HPDE6-E6E7 (cell line): ENCODE data around the gene KIF25.

ENCODE experiments used
- DNase-seq: peaks from one replicate; pipeline ENCODE4 v3.0.0; 2011; ENCODE audit warnings: missing footprints; ENCODE audit errors: extremely low spot score

The KIF25 gene

GRCh38 chr6:168050881-168051586 is 53.6 kb downstream of the KIF25 start:
- DNase-seq: no peak

DNA sequence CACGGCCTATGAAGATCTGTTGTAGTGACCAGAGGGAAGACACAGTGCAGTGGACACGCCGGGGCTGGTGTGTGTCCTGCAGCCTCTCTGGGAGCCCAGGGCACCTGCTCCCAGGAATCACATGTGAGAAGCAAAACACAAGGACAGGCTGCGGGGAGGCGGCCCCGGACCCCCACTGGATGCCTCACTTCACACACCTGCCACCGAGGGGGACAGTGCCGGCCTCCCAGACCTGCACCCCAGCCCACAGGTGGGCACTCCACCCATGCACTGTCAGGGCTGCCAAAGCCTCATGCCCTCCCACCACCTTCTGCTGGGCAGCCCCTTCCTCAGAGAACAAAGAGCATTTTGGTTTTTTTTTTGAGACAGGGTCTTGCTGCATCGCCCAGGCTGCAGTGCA is 54.2 kb downstream of the KIF25 start:
- no peak for DNase-seq

GRCh38 chr6:168052291-168052891 is 54.9 kb downstream of the KIF25 start:
- DNase-seq: no peak

GRCh38 chr6:168053086-168053956 is 55.9 kb downstream of the KIF25 start:
- no peak for DNase-seq

DNA sequence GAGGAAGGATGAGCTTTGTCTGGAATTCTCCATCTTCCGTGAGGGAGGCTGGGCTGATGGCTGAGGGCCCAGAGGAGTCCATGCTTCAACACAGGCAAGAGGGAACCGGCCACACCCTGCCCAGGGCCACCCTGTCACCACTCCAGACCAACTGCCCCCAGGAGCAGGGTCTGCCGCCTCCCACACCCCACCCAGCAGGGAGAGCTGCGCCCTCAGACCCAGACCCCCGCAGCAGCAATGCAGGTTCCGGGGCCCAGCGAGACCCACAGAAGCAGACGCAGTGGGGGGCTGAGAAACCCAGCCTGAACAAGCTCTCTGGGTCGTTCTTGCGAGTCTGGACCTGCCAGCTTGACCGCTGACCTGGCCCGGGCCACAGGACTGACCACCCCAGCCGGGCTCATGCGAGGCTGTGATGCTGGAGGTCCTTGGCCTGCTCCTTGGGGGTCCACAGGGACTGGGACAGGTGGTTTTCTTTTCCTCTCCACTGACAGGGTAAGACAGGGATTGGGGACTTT is 56.5 kb downstream of the KIF25 start:
- no peak for DNase-seq

DNA sequence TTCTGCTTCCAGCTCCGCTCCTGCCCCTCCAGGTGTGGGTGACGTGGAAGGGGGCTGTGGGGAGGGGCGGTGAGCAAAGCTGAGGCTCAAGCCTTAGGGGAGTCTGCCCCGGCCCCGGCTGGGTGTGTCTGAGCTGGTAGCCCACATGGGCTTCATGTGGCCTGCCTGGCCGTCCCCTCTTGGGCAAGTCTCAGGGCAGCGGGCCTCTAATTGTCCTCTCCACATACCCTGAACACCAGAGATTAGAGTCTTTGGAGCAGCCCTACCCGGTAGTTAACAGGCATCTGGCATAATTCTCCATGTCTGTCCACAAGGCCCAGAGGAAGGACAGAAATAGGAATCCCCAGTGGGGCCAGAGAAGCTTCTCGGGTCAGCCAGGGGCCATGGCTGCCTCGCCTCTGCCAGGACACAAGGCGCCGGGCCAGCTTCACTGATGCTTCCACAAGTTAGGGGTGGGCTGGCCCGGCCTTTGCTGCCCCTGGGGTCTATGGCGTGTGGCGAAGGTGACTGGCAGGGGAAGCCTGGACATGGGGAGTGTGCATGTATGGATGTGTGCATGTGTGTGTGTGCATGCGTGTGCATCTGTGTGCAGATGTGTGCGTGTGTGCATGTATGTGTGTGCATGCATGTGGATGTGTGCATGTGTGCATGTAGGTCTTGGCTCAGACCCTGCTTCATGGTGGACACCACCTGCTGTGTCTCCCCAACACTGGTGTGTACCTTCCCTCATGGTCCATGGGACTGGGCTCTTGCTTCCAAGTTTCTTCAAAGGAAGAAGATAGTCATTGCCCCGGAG is 57.5 kb downstream of the KIF25 start:
- no peak for DNase-seq

- no peak for DNase-seq
Observed at GRCh38 chr6:168055696-168056489, 58.4 kb downstream of the KIF25 start.

DNA sequence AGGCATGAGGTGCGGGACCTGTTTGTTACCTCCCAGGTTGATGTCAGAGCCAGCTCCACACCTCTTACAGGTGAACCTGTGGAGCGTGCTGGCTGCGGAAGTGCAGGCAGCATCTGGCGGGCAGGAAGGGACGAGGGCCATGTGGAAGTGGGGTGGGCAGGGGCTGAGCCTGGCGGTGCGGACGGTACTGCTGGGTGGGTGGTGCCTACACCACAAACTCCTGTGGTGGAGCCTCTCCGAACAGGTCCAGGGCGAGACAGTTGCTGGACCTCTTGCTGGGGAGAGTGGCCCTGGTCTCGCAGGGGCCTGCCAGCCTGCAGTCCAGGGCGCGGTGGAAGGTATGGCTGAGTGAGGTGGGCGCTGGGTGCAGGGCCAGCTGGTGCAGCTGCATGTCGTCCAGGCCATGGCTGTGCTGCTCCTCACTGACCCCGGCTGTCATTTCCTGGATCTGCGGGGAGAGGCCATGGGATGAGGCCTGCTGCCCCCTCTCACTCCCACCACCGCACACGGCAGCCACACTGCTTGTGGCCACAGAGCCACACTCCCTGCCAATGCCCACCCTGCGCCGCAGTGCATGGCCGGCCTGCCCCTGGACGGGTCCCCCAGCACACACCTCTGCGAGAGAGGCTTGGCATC is 59.5 kb downstream of the KIF25 start:
- no peak for DNase-seq

- DNase-seq: no peak
Observed at GRCh38 chr6:168057836-168058235, 60.4 kb downstream of the KIF25 start.

DNA sequence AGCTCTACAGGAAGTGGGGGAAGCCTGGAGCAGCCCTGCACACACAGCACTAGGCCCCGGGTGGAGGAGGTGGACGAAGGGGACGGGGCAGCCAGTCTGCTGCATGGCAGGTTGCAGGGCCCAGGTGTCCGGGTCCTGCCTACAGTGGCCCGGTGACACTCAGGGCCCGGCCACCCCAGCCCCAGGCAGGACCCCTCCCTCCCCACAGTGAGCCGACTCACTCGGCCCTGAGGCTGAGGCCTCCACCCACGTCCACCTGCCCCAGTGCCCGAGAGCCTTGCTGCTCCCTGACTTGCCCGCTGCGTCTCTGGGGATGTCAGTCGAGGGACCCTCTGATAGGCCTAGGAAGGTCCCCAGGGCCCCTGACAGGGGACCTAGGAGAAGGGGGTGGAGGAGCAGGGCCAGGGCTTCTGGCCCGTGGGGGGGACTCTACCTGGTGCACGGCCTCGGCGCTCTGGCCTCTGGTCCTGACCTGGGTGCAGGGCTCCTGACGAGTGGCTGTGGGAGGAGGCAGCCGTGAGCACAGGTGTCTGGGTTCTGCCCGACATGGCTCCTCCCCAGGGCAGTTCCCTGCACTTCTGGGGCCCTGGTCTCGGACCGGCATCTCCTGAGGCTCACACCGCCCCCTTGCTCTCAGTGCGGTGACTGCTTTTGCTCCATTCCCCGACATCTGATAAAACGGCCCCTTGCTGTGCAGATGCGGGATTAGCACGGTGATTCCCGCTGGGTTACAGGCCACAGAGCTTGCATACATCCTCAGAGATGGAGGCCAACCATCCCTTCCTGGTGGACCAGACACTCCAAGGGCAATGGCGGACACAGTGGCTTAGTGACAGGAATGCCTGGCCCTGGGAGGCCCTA is 61.5 kb downstream of the KIF25 start:
- DNase-seq: no peak

DNA sequence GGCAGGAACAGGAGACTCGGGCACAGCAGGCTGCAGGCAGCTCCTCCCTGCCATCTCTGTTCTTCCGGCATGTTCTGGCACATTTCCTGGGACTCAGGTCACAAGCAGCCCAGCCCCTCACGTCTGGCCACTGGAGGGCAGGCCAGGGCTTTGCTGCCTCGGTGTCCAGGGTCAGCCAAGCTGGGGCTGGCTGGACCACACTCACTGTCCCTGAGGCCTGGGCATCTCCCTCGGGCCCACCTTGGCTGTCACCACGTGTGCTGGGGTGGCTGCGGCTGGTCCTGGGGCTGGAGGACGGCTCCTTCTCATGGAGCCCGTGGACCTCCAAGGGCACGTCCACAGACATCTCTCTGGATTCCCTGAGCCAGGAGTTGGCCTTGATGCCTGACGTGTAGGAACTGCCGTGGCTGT is 63.1 kb downstream of the KIF25 start:
- peak; percentile 20 for DNase-seq

- DNase-seq: no peak
Observed at GRCh38 chr6:168061269-168062210, 64.1 kb downstream of the KIF25 start.

- DNase-seq: no peak
Observed at GRCh38 chr6:168062346-168063289, 65.1 kb downstream of the KIF25 start.

GRCh38 chr6:168063431-168063830 is 66.0 kb downstream of the KIF25 start:
- no peak for DNase-seq

GRCh38 chr6:168064226-168064807 is 66.8 kb downstream of the KIF25 start:
- DNase-seq: no peak

- no peak for DNase-seq
Observed at GRCh38 chr6:168067081-168067759, 69.7 kb downstream of the KIF25 start.
